Peyer's patch (tissue), 4 donors: ENCODE data around the gene CNTN4. TPM values are rescaled to one million over a fixed set of nuclear protein-coding genes. Genes with fewer than 3 reads are reported as not detected.

ENCODE experiments used
- DNase-seq, 3 donors: peaks; one replicate each; pipeline ENCODE4 v3.0.0-alpha.2; 2017 to 2019
- H3K27ac ChIP-seq, 4 donors: fragments of 200-600 bp; sonication (generic); one replicate each; pipeline ENCODE4 v1.5.1; 2016 to 2019
- H3K27me3 ChIP-seq, 2 donors: fragments of 200-600 bp; sonication (generic); one replicate each; pipeline ENCODE4 v1.5.1; 2019
- H3K36me3 ChIP-seq, 3 donors: fragments of 200-600 bp; sonication (generic); one replicate each; pipeline ENCODE4 v1.5.1; 2016 to 2019
- H3K4me1 ChIP-seq, 4 donors: fragments of 200-600 bp; sonication (generic); one replicate each; pipeline ENCODE4 v1.5.1; 2016 to 2019
- H3K4me3 ChIP-seq, 4 donors: fragments of 200-600 bp; sonication (generic); 1 replicate in 3 of 4; 2 replicates in 1 of 4; pipeline ENCODE4 v1.5.1; 2016 to 2019; ENCODE audit warnings: mild to moderate bottlenecking in 1 of 4
- H3K9me3 ChIP-seq, 4 donors: fragments of 200-600 bp; sonication (generic); one replicate each; pipeline ENCODE4 v1.5.1; 2016 to 2019; ENCODE audit warnings: mild to moderate bottlenecking in 1 of 4
- POLR2A ChIP-seq, 2 donors: fragments of 450-650 bp; IDR thresholded peaks; one replicate each; pipeline ENCODE4 v1.5.1; 2017; ENCODE audit warnings: antibody characterized with exemption in 2 of 2, mild to moderate bottlenecking in 2 of 2, moderate library complexity in 2 of 2
- total RNA-seq, 4 donors: library from RNA; depleted of rRNA; stranded (reverse); fragments of >200 nt; gene quantifications; one replicate each; pipeline ENCODE4 v1.1.0, GENCODE V29; 2016
- TF ChIP-seq, protein P1 (sequence below), 6 experiments: fragments of 450-650 bp in 4 of 6; fragments of 200-600 bp in 2 of 6; sonication (generic) in 1 of 6; IDR thresholded peaks; one replicate each; pipeline ENCODE4 v1.5.1; 2017 to 2019; ENCODE audit warnings: antibody characterized with exemption in 6 of 6, mild to moderate bottlenecking in 3 of 6, moderate library complexity in 1 of 6

CNTN4 gene
- total RNA-seq, 4 donors from 2014 or later = 5.4 to 31.1 (median 19.9) TPM

DNA sequence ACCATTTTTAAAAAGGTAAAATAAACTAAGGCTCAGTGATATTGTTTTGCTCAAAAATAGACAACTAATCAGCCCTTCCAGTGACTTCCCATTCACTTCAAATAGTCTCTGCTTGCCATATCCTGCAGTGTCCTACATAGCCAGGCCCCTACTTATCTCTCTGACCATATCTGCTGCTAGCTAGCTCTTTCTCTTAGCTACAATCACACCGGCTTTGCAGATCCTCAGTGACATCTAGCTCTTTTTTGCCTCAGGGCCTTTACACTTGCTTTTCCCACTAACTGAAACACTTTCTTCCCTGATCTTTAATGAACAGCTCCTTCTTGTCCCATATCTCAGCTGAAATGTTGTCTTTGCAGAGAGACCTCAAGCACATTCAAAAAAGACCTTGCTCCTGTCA lies 850.2 kb downstream of the CNTN4 start:
- no peak for TF ChIP-seq POLR2A (IDR thresholded peaks at IDR 0.05)
- no peak for DNase-seq

DNA sequence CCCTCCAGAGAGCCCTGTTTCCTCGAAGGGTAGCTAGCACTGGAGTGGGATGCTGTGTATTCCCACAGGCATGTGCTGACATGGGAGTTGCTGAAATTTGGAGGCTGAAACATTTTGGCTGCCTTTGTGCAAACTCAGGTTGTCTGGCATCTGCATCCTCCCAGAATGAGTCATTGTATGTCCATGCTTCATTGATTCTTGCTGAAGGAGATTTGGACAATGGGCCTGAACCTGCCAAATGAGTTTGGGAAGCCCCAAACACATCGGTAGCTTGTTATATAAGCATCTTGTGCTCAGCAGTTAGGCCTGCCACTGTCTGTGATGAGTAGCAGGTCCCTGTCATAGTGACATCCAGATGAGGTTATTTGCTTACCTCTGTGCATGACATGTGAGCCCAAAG lies 851.5 kb downstream of the CNTN4 start:
- Histone ChIP-seq H3K4me1 (no peaks in the 10 kb centered on the region), H3K4me3 (no peak overlapping the region)

More for the DNA sequence above, 850.2 kb downstream of the CNTN4 start:
- no peaks in the 10 kb centered on the region for H3K4me1 ChIP-seq
- H3K36me3 ChIP-seq = no peaks in the 10 kb centered on the region
- H3K4me3 ChIP-seq = no peak overlapping the region
- no peaks in the 10 kb centered on the region for H3K9me3 ChIP-seq
- H3K27me3 ChIP-seq = no peaks in the 10 kb centered on the region
- H3K27ac ChIP-seq = no peak overlapping the region

DNA sequence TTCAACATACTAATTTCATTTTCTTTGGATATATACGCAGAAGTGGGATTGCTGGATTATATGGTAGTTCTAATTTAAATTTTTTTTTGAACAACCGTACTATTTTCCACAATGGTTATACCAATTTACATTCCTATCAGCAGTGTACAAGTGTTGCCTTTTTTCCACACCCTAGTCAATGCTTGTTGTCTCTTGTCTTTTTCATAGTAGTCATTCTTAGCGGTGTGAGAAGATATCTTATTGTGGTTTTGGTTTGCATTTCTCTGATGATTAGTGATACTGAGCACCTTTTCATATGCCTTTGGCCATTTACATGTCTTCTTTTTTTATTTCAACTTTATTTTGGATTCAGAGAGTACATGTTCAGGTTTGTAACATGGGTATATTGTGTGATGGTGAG lies 858.4 kb downstream of the CNTN4 start:
- TF ChIP-seq, protein P1, sequence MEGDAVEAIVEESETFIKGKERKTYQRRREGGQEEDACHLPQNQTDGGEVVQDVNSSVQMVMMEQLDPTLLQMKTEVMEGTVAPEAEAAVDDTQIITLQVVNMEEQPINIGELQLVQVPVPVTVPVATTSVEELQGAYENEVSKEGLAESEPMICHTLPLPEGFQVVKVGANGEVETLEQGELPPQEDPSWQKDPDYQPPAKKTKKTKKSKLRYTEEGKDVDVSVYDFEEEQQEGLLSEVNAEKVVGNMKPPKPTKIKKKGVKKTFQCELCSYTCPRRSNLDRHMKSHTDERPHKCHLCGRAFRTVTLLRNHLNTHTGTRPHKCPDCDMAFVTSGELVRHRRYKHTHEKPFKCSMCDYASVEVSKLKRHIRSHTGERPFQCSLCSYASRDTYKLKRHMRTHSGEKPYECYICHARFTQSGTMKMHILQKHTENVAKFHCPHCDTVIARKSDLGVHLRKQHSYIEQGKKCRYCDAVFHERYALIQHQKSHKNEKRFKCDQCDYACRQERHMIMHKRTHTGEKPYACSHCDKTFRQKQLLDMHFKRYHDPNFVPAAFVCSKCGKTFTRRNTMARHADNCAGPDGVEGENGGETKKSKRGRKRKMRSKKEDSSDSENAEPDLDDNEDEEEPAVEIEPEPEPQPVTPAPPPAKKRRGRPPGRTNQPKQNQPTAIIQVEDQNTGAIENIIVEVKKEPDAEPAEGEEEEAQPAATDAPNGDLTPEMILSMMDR (IDR thresholded peaks at IDR 0.05) = no peak
- TF ChIP-seq POLR2A (IDR thresholded peaks at IDR 0.05) = no peak
- H3K27me3 ChIP-seq = no peaks in the 10 kb centered on the region
- H3K4me1 ChIP-seq = peaks cover 0 to 6% (median 0%) of the 10 kb centered on the region in 4 donors
- no peak overlapping the region for H3K4me3 ChIP-seq
- no peaks in the 10 kb centered on the region for H3K36me3 ChIP-seq
- DNase-seq = no peak
- no peaks in the 10 kb centered on the region for H3K9me3 ChIP-seq
- H3K27ac ChIP-seq = no peak overlapping the region

More for the DNA sequence above, 851.5 kb downstream of the CNTN4 start:
- TF ChIP-seq, protein P1 (IDR thresholded peaks at IDR 0.05) = no peak
- TF ChIP-seq POLR2A (IDR thresholded peaks at IDR 0.05) = no peak
- DNase-seq = no peak
- H3K27me3 ChIP-seq = no peaks in the 10 kb centered on the region
- no peaks in the 10 kb centered on the region for H3K9me3 ChIP-seq
- H3K27ac ChIP-seq = no peak overlapping the region
- no peaks in the 10 kb centered on the region for H3K36me3 ChIP-seq

DNA sequence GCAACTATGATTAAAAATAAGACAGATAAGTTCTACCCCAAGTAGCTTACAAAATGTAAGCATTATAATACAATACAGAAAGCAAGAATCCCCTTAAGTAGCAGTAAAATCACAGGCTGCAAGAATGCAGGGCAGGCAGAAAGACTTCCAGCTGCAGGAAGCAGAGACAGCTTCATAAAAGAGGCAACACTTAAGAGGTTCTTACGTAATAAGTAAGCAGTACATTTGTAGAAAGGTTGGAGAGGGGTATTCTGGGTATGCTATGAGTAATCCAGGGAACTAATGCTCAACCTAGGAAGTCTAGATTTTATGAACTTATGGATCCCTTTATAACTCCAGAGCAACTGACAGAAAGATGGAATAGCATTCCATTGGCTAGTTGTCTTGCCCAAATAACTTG lies 859.9 kb downstream of the CNTN4 start:
- H3K4me1 ChIP-seq = peaks cover 0 to 6% (median 0%) of the 10 kb centered on the region in 4 donors
- TF ChIP-seq, protein P1 (IDR thresholded peaks at IDR 0.05) = no peak
- TF ChIP-seq POLR2A (IDR thresholded peaks at IDR 0.05) = no peak
- no peak for DNase-seq
- no peak overlapping the region for H3K27ac ChIP-seq
- no peaks in the 10 kb centered on the region for H3K27me3 ChIP-seq
- no peak overlapping the region for H3K4me3 ChIP-seq
- H3K36me3 ChIP-seq = no peaks in the 10 kb centered on the region
- no peaks in the 10 kb centered on the region for H3K9me3 ChIP-seq

DNA sequence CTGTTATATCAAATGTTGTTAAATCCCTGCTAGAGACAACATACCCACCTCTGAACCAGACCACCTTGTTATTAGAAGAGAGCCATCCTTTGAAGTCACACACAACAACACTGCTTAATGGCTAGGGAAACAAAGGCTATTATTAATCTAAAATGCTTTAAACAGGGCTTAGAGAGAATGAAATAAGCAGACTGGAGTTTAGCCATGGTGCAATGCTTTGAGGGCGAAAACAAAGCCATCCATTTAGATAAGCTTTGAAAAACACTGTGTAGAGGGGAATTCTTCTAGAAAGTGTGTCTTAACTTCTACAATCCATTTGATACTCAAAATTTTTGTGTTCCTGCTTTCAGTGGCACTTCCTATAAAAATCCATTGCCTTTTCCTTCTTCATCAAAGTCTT lies 862.9 kb downstream of the CNTN4 start:
- no peaks in the 10 kb centered on the region for H3K36me3 ChIP-seq
- no peak overlapping the region for H3K4me3 ChIP-seq
- TF ChIP-seq, protein P1 (IDR thresholded peaks at IDR 0.05) = no peak
- no peak for TF ChIP-seq POLR2A (IDR thresholded peaks at IDR 0.05)
- no peak overlapping the region for H3K27ac ChIP-seq
- H3K9me3 ChIP-seq = no peaks in the 10 kb centered on the region
- H3K27me3 ChIP-seq = no peaks in the 10 kb centered on the region
- H3K4me1 ChIP-seq = peaks cover 0 to 6% (median 0%) of the 10 kb centered on the region in 4 donors
- no peak for DNase-seq

DNA sequence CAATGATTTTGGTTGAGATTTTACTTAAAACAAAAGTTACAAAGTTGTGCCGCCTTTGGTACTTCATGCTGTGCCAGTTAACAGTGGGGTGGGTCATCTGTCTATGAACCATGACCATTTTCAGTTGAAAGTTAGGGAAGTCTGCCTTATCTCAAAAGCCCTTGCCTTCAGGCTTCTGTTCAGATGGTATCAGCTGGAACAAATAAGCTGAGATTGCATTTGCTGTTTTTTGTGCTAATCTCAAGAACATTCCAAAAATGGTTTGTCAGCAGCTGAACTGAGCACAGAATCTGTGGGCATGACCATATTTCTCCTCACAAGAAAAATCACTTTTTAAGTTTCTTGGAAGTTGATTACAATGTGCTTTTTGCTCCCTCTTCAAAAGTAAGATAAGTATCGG lies 869.2 kb downstream of the CNTN4 start:
- H3K27ac ChIP-seq = no peak overlapping the region
- H3K9me3 ChIP-seq = no peaks in the 10 kb centered on the region
- no peak overlapping the region for H3K4me3 ChIP-seq
- H3K4me1 ChIP-seq = no peaks in the 10 kb centered on the region
- H3K36me3 ChIP-seq = no peaks in the 10 kb centered on the region
- H3K27me3 ChIP-seq = no peaks in the 10 kb centered on the region
- DNase-seq = no peak
- TF ChIP-seq POLR2A (IDR thresholded peaks at IDR 0.05) = no peak
- TF ChIP-seq, protein P1 (IDR thresholded peaks at IDR 0.05) = no peak
